Activated naive CD4-positive, alpha-beta T cell treated with anti-CD3 and anti-CD28 coated beads, Interleukin-2, amount 10 ng/mL, durations not matched to agents 7 days and 5 days (primary cell): ENCODE data around the gene DCAF8.

Experiments used
- CTCF ChIA-PET: fragments of 350-600 bp; sonication (Branson Sonifier 250); formaldehyde crosslinking; loops from one replicate; lab custom pipeline; 2021; ENCODE audit warnings: antibody characterized with exemption; lab: Charles Lee
- DNase-seq: peaks from one replicate; pipeline ENCODE4 v3.0.0-alpha.2; 2020
- H3K27ac Mint-ChIP-seq: one replicate; pipeline ENCODE4 v1.8.0; 2021; ENCODE audit warnings: mild to moderate bottlenecking, moderate library complexity, mixed read lengths
- H3K27me3 Mint-ChIP-seq: one replicate; pipeline ENCODE4 v1.8.0; 2021; ENCODE audit warnings: mild to moderate bottlenecking, mixed read lengths
- H3K36me3 Mint-ChIP-seq: one replicate; pipeline ENCODE4 v1.8.0; 2021; ENCODE audit warnings: mixed read lengths
- H3K4me1 Mint-ChIP-seq: one replicate; pipeline ENCODE4 v1.8.0; 2021; ENCODE audit warnings: mixed read lengths
- H3K4me3 Mint-ChIP-seq: one replicate; pipeline ENCODE4 v1.8.0; 2021; ENCODE audit warnings: mild to moderate bottlenecking, moderate library complexity, mixed read lengths
- H3K9me3 Mint-ChIP-seq: one replicate; pipeline ENCODE4 v1.8.0; 2021; ENCODE audit warnings: mixed read lengths

The DCAF8 gene

GRCh38 chr1:160197231-160197630, 65.1 kb downstream of the DCAF8 start:
- Mint-ChIP-seq H3K4me3 (no peak overlapping the region), H3K4me1 (no peaks in the 10 kb centered on the region), H3K27ac (no peak overlapping the region), H3K27me3 (peaks cover 2% of the 10 kb centered on the region), H3K36me3 (no peaks in the 10 kb centered on the region), H3K9me3 (no peaks in the 10 kb centered on the region)
- CTCF ChIA-PET = interaction anchor here (1.7 to 2.2 kb wide), 2 partner anchors 92 to 95 kb away, joined by 4 to 6 read pairs; no protein-coding TSS in a partner anchor
- no peak for DNase-seq

GRCh38 chr1:160196143-160196542, 66.2 kb downstream of the DCAF8 start:
- H3K4me1 Mint-ChIP-seq = no peaks in the 10 kb centered on the region
- no peak for DNase-seq
- peaks cover 8% of the 10 kb centered on the region for H3K27me3 Mint-ChIP-seq
- no peaks in the 10 kb centered on the region for H3K9me3 Mint-ChIP-seq
- CTCF ChIA-PET = interaction anchor here (0.5 to 2.4 kb wide), 6 partner anchors 50 to 117 kb away, joined by 3 to 8 read pairs (median 6); no protein-coding TSS in a partner anchor
- no peaks in the 10 kb centered on the region for H3K36me3 Mint-ChIP-seq
- H3K4me3 Mint-ChIP-seq = no peak overlapping the region
- no peak overlapping the region for H3K27ac Mint-ChIP-seq

- CTCF ChIA-PET = interaction anchor here (0.7 to 2.4 kb wide), 5 partner anchors 56 to 97 kb away, joined by 3 to 8 read pairs (median 8); no protein-coding TSS in a partner anchor
Measured at GRCh38 chr1:160194737-160195059, 67.7 kb downstream of the DCAF8 start.

GRCh38 chr1:160193832-160194736, 68.3 kb downstream of the DCAF8 start:
- peaks cover 15% of the 10 kb centered on the region for H3K27me3 Mint-ChIP-seq
- H3K9me3 Mint-ChIP-seq = no peaks in the 10 kb centered on the region
- no peaks in the 10 kb centered on the region for H3K4me1 Mint-ChIP-seq
- no peak overlapping the region for H3K27ac Mint-ChIP-seq
- CTCF ChIA-PET = interaction anchor here (0.6 to 6.6 kb wide), 21 partner anchors 8 to 185 kb away, joined by 3 to 119 read pairs (median 3); no protein-coding TSS in a partner anchor
- DNase-seq = no peak
- no peaks in the 10 kb centered on the region for H3K36me3 Mint-ChIP-seq
- no peak overlapping the region for H3K4me3 Mint-ChIP-seq

More at GRCh38 chr1:160194737-160195059, 67.7 kb downstream of the DCAF8 start:
- peaks cover 15% of the 10 kb centered on the region for H3K27me3 Mint-ChIP-seq
- H3K9me3 Mint-ChIP-seq = no peaks in the 10 kb centered on the region
- H3K27ac Mint-ChIP-seq = no peak overlapping the region
- H3K36me3 Mint-ChIP-seq = no peaks in the 10 kb centered on the region
- H3K4me1 Mint-ChIP-seq = no peaks in the 10 kb centered on the region
- no peak for DNase-seq
- H3K4me3 Mint-ChIP-seq = no peak overlapping the region

- no peaks in the 10 kb centered on the region for H3K36me3 Mint-ChIP-seq
- CTCF ChIA-PET = interaction anchor here (0.6 to 6.6 kb wide), 23 partner anchors 9 to 186 kb away, joined by 3 to 119 read pairs (median 3); no protein-coding TSS in a partner anchor
- no peaks in the 10 kb centered on the region for H3K9me3 Mint-ChIP-seq
- peaks cover 19% of the 10 kb centered on the region for H3K27me3 Mint-ChIP-seq
- no peak overlapping the region for H3K27ac Mint-ChIP-seq
- H3K4me1 Mint-ChIP-seq = no peaks in the 10 kb centered on the region
- no peak overlapping the region for H3K4me3 Mint-ChIP-seq
- DNase-seq = peak; percentile 86
Measured at GRCh38 chr1:160193091-160193819, 69.1 kb downstream of the DCAF8 start.

GRCh38 chr1:160192234-160192633, 70.1 kb downstream of the DCAF8 start:
- no peak overlapping the region for H3K4me3 Mint-ChIP-seq
- DNase-seq = no peak
- peaks cover 24% of the 10 kb centered on the region for H3K27me3 Mint-ChIP-seq
- H3K36me3 Mint-ChIP-seq = no peaks in the 10 kb centered on the region
- H3K9me3 Mint-ChIP-seq = no peaks in the 10 kb centered on the region
- CTCF ChIA-PET = interaction anchor here (0.6 to 6.6 kb wide), 14 partner anchors 10 to 184 kb away, joined by 3 to 119 read pairs (median 4); no protein-coding TSS in a partner anchor
- no peaks in the 10 kb centered on the region for H3K4me1 Mint-ChIP-seq
- no peak overlapping the region for H3K27ac Mint-ChIP-seq

GRCh38 chr1:160191756-160192155, 70.6 kb downstream of the DCAF8 start:
- Mint-ChIP-seq H3K4me1 (no peaks in the 10 kb centered on the region), H3K36me3 (no peaks in the 10 kb centered on the region), H3K4me3 (no peak overlapping the region), H3K9me3 (no peaks in the 10 kb centered on the region), H3K27ac (no peak overlapping the region), H3K27me3 (peaks cover 29% of the 10 kb centered on the region)
- DNase-seq = no peak
- CTCF ChIA-PET = interaction anchor here (0.9 to 6.6 kb wide), 10 partner anchors 11 to 185 kb away, joined by 3 to 119 read pairs (median 8); no protein-coding TSS in a partner anchor

- H3K4me1 Mint-ChIP-seq = no peaks in the 10 kb centered on the region
- CTCF ChIA-PET = interaction anchor here (0.7 to 6.6 kb wide), 8 partner anchors 10 to 187 kb away, joined by 3 to 119 read pairs (median 5); no protein-coding TSS in a partner anchor
- no peak for DNase-seq
- no peaks in the 10 kb centered on the region for H3K9me3 Mint-ChIP-seq
- H3K27me3 Mint-ChIP-seq = peaks cover 38% of the 10 kb centered on the region
- no peak within 1 kb of the TSS for H3K4me3 Mint-ChIP-seq
- no peaks in the 10 kb centered on the region for H3K36me3 Mint-ChIP-seq
- H3K27ac Mint-ChIP-seq = no peak within 1 kb of the TSS
Measured at GRCh38 chr1:160189649-160190625, 72.4 kb downstream of the DCAF8 start, which contains the start of gene CASQ1. CASQ1 (plus strand) TSS chr1:160190575; CDS start chr1:160190752, 177 bp downstream.

GRCh38 chr1:160188341-160188740, 74.0 kb downstream of the DCAF8 start:
- Mint-ChIP-seq H3K27me3 (peaks cover 38% of the 10 kb centered on the region), H3K36me3 (no peaks in the 10 kb centered on the region), H3K4me1 (no peaks in the 10 kb centered on the region), H3K4me3 (no peak overlapping the region), H3K9me3 (no peaks in the 10 kb centered on the region), H3K27ac (no peak overlapping the region)
- CTCF ChIA-PET = interaction anchor here (6.6 kb wide), 1 partner anchor 103 kb away, joined by 119 read pairs; no protein-coding TSS in a partner anchor
- no peak for DNase-seq

GRCh38 chr1:160187407-160187806, 74.9 kb downstream of the DCAF8 start:
- no peak overlapping the region for H3K27ac Mint-ChIP-seq
- CTCF ChIA-PET = interaction anchor here (6.6 kb wide), 1 partner anchor 104 kb away, joined by 119 read pairs; no protein-coding TSS in a partner anchor

GRCh38 chr1:160186729-160187128, 75.6 kb downstream of the DCAF8 start:
- peaks cover 36% of the 10 kb centered on the region for H3K27me3 Mint-ChIP-seq
- H3K27ac Mint-ChIP-seq = no peak overlapping the region
- no peak overlapping the region for H3K4me3 Mint-ChIP-seq
- H3K9me3 Mint-ChIP-seq = no peaks in the 10 kb centered on the region
- H3K36me3 Mint-ChIP-seq = no peaks in the 10 kb centered on the region
- DNase-seq = no peak
- CTCF ChIA-PET = no interaction called here
- H3K4me1 Mint-ChIP-seq = no peaks in the 10 kb centered on the region

More at GRCh38 chr1:160187407-160187806, 74.9 kb downstream of the DCAF8 start:
- H3K4me1 Mint-ChIP-seq = no peaks in the 10 kb centered on the region
- H3K4me3 Mint-ChIP-seq = no peak overlapping the region
- H3K36me3 Mint-ChIP-seq = no peaks in the 10 kb centered on the region
- no peaks in the 10 kb centered on the region for H3K9me3 Mint-ChIP-seq
- peaks cover 38% of the 10 kb centered on the region for H3K27me3 Mint-ChIP-seq
- DNase-seq = no peak

GRCh38 chr1:160186246-160186645, 76.1 kb downstream of the DCAF8 start:
- no peak overlapping the region for H3K27ac Mint-ChIP-seq
- H3K4me3 Mint-ChIP-seq = no peak overlapping the region
- no peak for DNase-seq
- CTCF ChIA-PET = no interaction called here
- H3K4me1 Mint-ChIP-seq = no peaks in the 10 kb centered on the region
- H3K36me3 Mint-ChIP-seq = no peaks in the 10 kb centered on the region
- H3K27me3 Mint-ChIP-seq = peaks cover 39% of the 10 kb centered on the region
- H3K9me3 Mint-ChIP-seq = no peaks in the 10 kb centered on the region

GRCh38 chr1:160179336-160179735, 83.0 kb downstream of the DCAF8 start:
- Mint-ChIP-seq H3K27ac (no peak overlapping the region), H3K27me3 (peaks cover 18% of the 10 kb centered on the region)

More at GRCh38 chr1:160179336-160179735, 83.0 kb downstream of the DCAF8 start:
- Mint-ChIP-seq H3K36me3 (no peaks in the 10 kb centered on the region), H3K4me3 (no peak overlapping the region), H3K4me1 (no peaks in the 10 kb centered on the region), H3K9me3 (no peaks in the 10 kb centered on the region)
- no peak for DNase-seq
- CTCF ChIA-PET = interaction anchor here (0.5 to 1.3 kb wide), 2 partner anchors 13 to 748 kb away, joined by 3 to 4 read pairs; no protein-coding TSS in a partner anchor
